CD1c-positive myeloid dendritic cell (primary cell): ENCODE data around the gene FEZF2.

ENCODE experiments used
- DNase-seq: peaks from one replicate; pipeline ENCODE4 v3.0.0-alpha.2; 2016; ENCODE audit errors: extremely low spot score

Gene FEZF2

GRCh38 chr3:62329971-62330370 lies 43.4 kb downstream of the FEZF2 start:
- no peak for DNase-seq

- no peak for DNase-seq
Observed at GRCh38 chr3:62325896-62326295, 47.5 kb downstream of the FEZF2 start.

DNA sequence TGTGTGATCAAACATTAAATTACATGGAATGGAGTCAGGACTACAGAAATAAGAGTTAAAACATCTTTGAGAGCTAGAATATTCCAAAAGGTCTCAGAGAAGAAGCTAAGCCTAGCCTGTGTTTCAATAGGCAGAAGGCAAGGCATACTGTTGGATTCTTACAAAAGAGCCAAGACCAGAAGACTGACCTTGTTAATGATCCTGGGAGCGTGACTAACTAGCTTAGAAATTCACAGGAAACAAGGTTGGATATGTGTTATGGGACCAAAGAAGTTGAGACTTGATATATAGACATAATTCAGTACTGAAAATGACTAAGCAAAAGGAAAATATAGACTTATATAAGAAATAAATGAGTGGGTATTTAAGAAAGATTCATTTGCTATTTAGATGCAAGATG lies 50.1 kb downstream of the FEZF2 start:
- DNase-seq, result no peak
